ENCODE measurements around the gene ARHGAP30. TPM values are rescaled to one million over a fixed set of nuclear protein-coding genes. Genes with fewer than 3 reads are reported as not detected.

The ARHGAP30 gene
- total RNA-seq, 6 donors from 2014 or later = 26.8 to 69.9 (median 51.2) TPM

- WGBS, 2 donors = 55 to 81% methylated on average over 7 to 20 of the region's 22 CpGs
- DNase-seq = peak; percentile 75 to 85
- Histone ChIP-seq H3K4me1 (peaks cover 2 to 50% (median 28%) of the 10 kb centered on the region in 4 donors), H3K27ac (peak within 1 kb of the TSS; percentile 55 to 82 (median 76)), H3K36me3 (no peaks in the 10 kb centered on the region), H3K9me3 (no peaks in the 10 kb centered on the region), H3K4me3 (peak within 1 kb of the TSS in 3 of 4 donors; percentile 37 to 50 (median 37)), H3K27me3 (no peaks in the 10 kb centered on the region)
- TF ChIP-seq POLR2A (IDR thresholded peaks at IDR 0.05) (peak in 1 of 4 donors; percentile 65), EP300 (IDR thresholded peaks at IDR 0.05) (peak in 1 of 4 donors; percentile 61), CTCF (IDR thresholded peaks at IDR 0.05) (no peak), POLR2AphosphoS5 (IDR thresholded peaks at IDR 0.05) (peak; percentile 46 to 76)
- ATAC-seq (ENCODE audit: low FRiP score in 2 of 2) = peak; percentile 32 to 87
These were observed 19.7 kb upstream of the ARHGAP30 start, which contains the start of gene NECTIN4 for GRCh38 chr1:161089251-161089924. TSS of gene NECTIN4 (minus strand) at chr1:161089558. CDS start at chr1:161089296, 262 bp downstream.

DNA sequence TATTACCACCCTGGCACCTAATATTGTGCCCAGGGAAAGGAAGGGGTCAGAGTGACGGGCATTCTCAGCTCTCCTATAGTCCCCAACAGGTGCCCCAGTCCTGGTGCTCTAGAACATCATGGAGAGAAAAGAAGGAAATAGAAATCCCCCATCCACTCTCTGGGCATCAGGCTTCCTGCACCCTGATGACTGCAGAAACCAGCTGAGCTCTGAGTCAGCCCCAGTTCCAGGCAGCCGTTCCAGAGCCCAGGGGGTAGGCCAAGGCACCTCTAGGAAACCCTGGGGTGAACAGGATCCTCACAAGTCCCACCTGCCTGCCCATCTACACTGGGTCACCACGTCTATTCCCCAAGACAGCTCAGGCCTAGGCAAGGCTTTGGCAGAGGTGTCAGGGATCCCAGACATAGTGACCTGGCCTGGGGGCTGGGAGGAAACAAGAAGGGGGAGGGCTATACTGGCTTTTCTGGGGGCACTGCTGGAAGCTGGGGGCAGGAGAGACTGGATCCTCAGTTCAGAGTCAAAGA, 19.0 kb upstream of the ARHGAP30 start:
- peak overlapping the region; percentile 55 to 82 (median 76) for H3K27ac ChIP-seq
- peak in 1 of 2 donors; percentile 60 for DNase-seq
- no peaks in the 10 kb centered on the region for H3K36me3 ChIP-seq
- no peak for TF ChIP-seq POLR2A (IDR thresholded peaks at IDR 0.05)
- no peak for TF ChIP-seq CTCF (IDR thresholded peaks at IDR 0.05)
- TF ChIP-seq POLR2AphosphoS5 (IDR thresholded peaks at IDR 0.05) = no peak
- TF ChIP-seq EP300 (IDR thresholded peaks at IDR 0.05) = no peak
- H3K27me3 ChIP-seq = no peaks in the 10 kb centered on the region
- H3K4me1 ChIP-seq = peaks cover 5 to 56% (median 35%) of the 10 kb centered on the region in 4 donors
- H3K9me3 ChIP-seq = no peaks in the 10 kb centered on the region
- 62 to 64% methylated on average over 3 of the region's 3 CpGs for WGBS, 2 donors
- H3K4me3 ChIP-seq = peak overlapping the region in 3 of 4 donors; percentile 37 to 50 (median 37)
- ATAC-seq (ENCODE audit: low FRiP score in 2 of 2) = no peak

- no peaks in the 10 kb centered on the region for H3K36me3 ChIP-seq
- H3K4me3 ChIP-seq = peak overlapping the region in 1 of 4 donors; percentile 3
- peak overlapping the region in 2 of 4 donors; percentile 52 to 79 for H3K27ac ChIP-seq
- no peak for TF ChIP-seq POLR2AphosphoS5 (IDR thresholded peaks at IDR 0.05)
- no peak for TF ChIP-seq CTCF (IDR thresholded peaks at IDR 0.05)
- TF ChIP-seq POLR2A (IDR thresholded peaks at IDR 0.05) = no peak
- no peak for TF ChIP-seq EP300 (IDR thresholded peaks at IDR 0.05)
- WGBS, 2 donors = 53% methylated on average over 4 of the region's 4 CpGs
- peaks cover 15 to 63% (median 50%) of the 10 kb centered on the region in 4 donors for H3K4me1 ChIP-seq
- no peaks in the 10 kb centered on the region for H3K9me3 ChIP-seq
- DNase-seq = no peak
- H3K27me3 ChIP-seq = no peaks in the 10 kb centered on the region
- ATAC-seq (ENCODE audit: low FRiP score in 2 of 2) = no peak
These were observed 16.8 kb upstream of the ARHGAP30 start for GRCh38 chr1:161086457-161086856.

GRCh38 chr1:161085165-161085564, 15.5 kb upstream of the ARHGAP30 start:
- ATAC-seq (ENCODE audit: low FRiP score in 2 of 2) = no peak
- H3K27me3 ChIP-seq = no peaks in the 10 kb centered on the region
- peaks cover 15 to 66% (median 51%) of the 10 kb centered on the region in 4 donors for H3K4me1 ChIP-seq
- no peak for DNase-seq
- no peak for TF ChIP-seq POLR2AphosphoS5 (IDR thresholded peaks at IDR 0.05)
- no peak for TF ChIP-seq POLR2A (IDR thresholded peaks at IDR 0.05)
- no peak for TF ChIP-seq EP300 (IDR thresholded peaks at IDR 0.05)
- no peak for TF ChIP-seq CTCF (IDR thresholded peaks at IDR 0.05)
- 51 to 72% methylated on average over 2 of the region's 2 CpGs for WGBS, 2 donors
- H3K4me3 ChIP-seq = no peak overlapping the region
- H3K36me3 ChIP-seq = no peaks in the 10 kb centered on the region
- H3K9me3 ChIP-seq = no peaks in the 10 kb centered on the region
- peak overlapping the region; percentile 42 to 79 (median 76) for H3K27ac ChIP-seq
